IMR-90 (cell line): ENCODE measurements around the gene TRAPPC10. TPM values are rescaled to one million over a fixed set of nuclear protein-coding genes. Genes with fewer than 3 reads are reported as not detected.

Experiments
- ATAC-seq: fragments of 200-7000 bp; cut with Tn5 transposase; 2 replicates; pipeline ENCODE4 v1.9.1; 2020; ENCODE audit warnings: low read depth, mild to moderate bottlenecking, moderate library complexity
- BruUV-seq: library from RNA; stranded (reverse); fragments of 400-500 nt; replicated peaks from 2 replicates; lab custom pipeline; 2021; lab: Mats Ljungman, UMichigan
- CTCF ChIA-PET: fragments of 300-600 bp; formaldehyde crosslinking; extraction: SDS; loops from one replicate; lab custom pipeline; 2021; ENCODE audit warnings: antibody characterized with exemption; lab: Yijun Ruan, JAX
- POLR2A ChIA-PET: fragments of 300-600 bp; sonication (Branson Sonifier 250); formaldehyde crosslinking; loops from one replicate; lab custom pipeline; 2022; ENCODE audit warnings: antibody characterized with exemption; ENCODE audit not compliant: unreplicated experiment; lab: Charles Lee
- DNase-seq: peaks from one replicate; pipeline ENCODE4 v3.0.0; 2013
- H2AFZ ChIP-seq: replicated peaks from 2 replicates; pipeline ENCODE3; 2013; ENCODE audit warnings: low read length, mild to moderate bottlenecking; ENCODE audit not compliant: poor library complexity
- H2AK5ac ChIP-seq: 2 replicates; pipeline ENCODE4 v1.6.1; 2013; ENCODE audit warnings: low read depth, low read length, inconsistent platforms
- H2AK9ac ChIP-seq: replicated peaks from 2 replicates; pipeline ENCODE3; 2013; ENCODE audit warnings: mild to moderate bottlenecking, low read depth, low read length, moderate library complexity; ENCODE audit not compliant: poor library complexity
- H2BK120ac ChIP-seq: 2 replicates; pipeline ENCODE4 v1.6.1; 2013; ENCODE audit warnings: low read depth, low read length, inconsistent platforms
- H2BK15ac ChIP-seq: 3 replicates; pipeline ENCODE4 v1.6.1; 2013; ENCODE audit warnings: low read depth, low read length, inconsistent platforms
- H2BK20ac ChIP-seq: 2 replicates; pipeline ENCODE4 v1.6.1; 2013; ENCODE audit warnings: low read depth, mild to moderate bottlenecking, inconsistent platforms, low read length, moderate library complexity
- H2BK5ac ChIP-seq: 2 replicates; pipeline ENCODE4 v1.6.1; 2013; ENCODE audit warnings: mild to moderate bottlenecking, low read depth, low read length, inconsistent platforms; ENCODE audit not compliant: poor library complexity, severe bottlenecking
- H3K14ac ChIP-seq: replicated peaks from 2 replicates; pipeline ENCODE4 v1.6.1; 2013; ENCODE audit warnings: low read depth, low read length, inconsistent platforms
- H3K18ac ChIP-seq: 2 replicates; pipeline ENCODE4 v1.6.1; 2013; ENCODE audit warnings: low read depth, low read length, control low read depth
- H3K23ac ChIP-seq: 2 replicates; pipeline ENCODE4 v1.6.1; 2013; ENCODE audit warnings: low read depth, low read length, inconsistent platforms
- H3K27ac ChIP-seq: 2 replicates; pipeline ENCODE4 v1.5.1; 2013; ENCODE audit warnings: mild to moderate bottlenecking, control low read depth, low read length; ENCODE audit not compliant: insufficient read depth
- H3K27me3 ChIP-seq: 2 replicates; pipeline ENCODE4 v1.6.1; 2013; ENCODE audit warnings: low read length; ENCODE audit not compliant: control insufficient read depth, insufficient read depth
- H3K36me3 ChIP-seq: 2 replicates; pipeline ENCODE4 v1.6.1; 2013; ENCODE audit warnings: low read length, mixed read lengths; ENCODE audit not compliant: control insufficient read depth, insufficient read depth
- H3K4ac ChIP-seq: 2 replicates; pipeline ENCODE4 v1.6.1; 2013; ENCODE audit warnings: low read depth, low read length, inconsistent platforms
- H3K4me1 ChIP-seq: 2 replicates; pipeline ENCODE4 v1.6.1; 2013; ENCODE audit warnings: low read length, mixed read lengths; ENCODE audit not compliant: control insufficient read depth, insufficient read depth
- H3K4me2 ChIP-seq: 2 replicates; pipeline ENCODE4 v1.6.1; 2013; ENCODE audit warnings: low read depth, mild to moderate bottlenecking, control low read depth, low read length, moderate library complexity
- H3K4me3 ChIP-seq: 2 replicates; pipeline ENCODE4 v1.5.1; 2013; ENCODE audit warnings: low read depth, mild to moderate bottlenecking, control low read depth, low read length, moderate library complexity; ENCODE audit not compliant: insufficient read depth
- H3K56ac ChIP-seq: 2 replicates; pipeline ENCODE4 v1.6.1; 2013; ENCODE audit warnings: low read length, inconsistent platforms; ENCODE audit not compliant: insufficient read depth; ENCODE audit errors: extremely low read depth
- H3K79me1 ChIP-seq, 2 experiments: 2 replicates each; pipeline ENCODE4 v1.6.1; 2013; ENCODE audit warnings: low read length in 2 of 2, inconsistent platforms in 1 of 2, low read depth in 1 of 2
- H3K9ac ChIP-seq: 2 replicates; pipeline ENCODE4 v1.6.1; 2013; ENCODE audit warnings: low read depth, low read length, control low read depth
- H3K9me1 ChIP-seq: 2 replicates; pipeline ENCODE4 v1.6.1; 2013; ENCODE audit warnings: low read length, inconsistent platforms; ENCODE audit not compliant: insufficient read depth
- H3K9me3 ChIP-seq: 2 replicates; pipeline ENCODE4 v1.6.1; 2013; ENCODE audit warnings: low read length; ENCODE audit not compliant: control insufficient read depth, insufficient read depth
- H4K20me1 ChIP-seq: 2 replicates; pipeline ENCODE4 v1.6.1; 2013; ENCODE audit warnings: low read length, inconsistent platforms; ENCODE audit not compliant: insufficient read depth
- H4K5ac ChIP-seq: 2 replicates; pipeline ENCODE4 v1.6.1; 2013; ENCODE audit warnings: mild to moderate bottlenecking, low read depth, low read length, control low read depth
- H4K8ac ChIP-seq, 2 experiments: 2 replicates each; pipeline ENCODE4 v1.6.1; 2013; ENCODE audit warnings: low read depth in 2 of 2, low read length in 2 of 2, control low read depth in 1 of 2, inconsistent platforms in 1 of 2
- H4K91ac ChIP-seq: 2 replicates; pipeline ENCODE4 v1.6.1; 2013; ENCODE audit warnings: low read depth, low read length, inconsistent platforms; ENCODE audit not compliant: insufficient read depth
- BHLHE40 ChIP-seq: fragments of 150-350 bp; IDR thresholded peaks from 2 replicates; pipeline ENCODE4 v1.6.1; 2016; ENCODE audit warnings: mild to moderate bottlenecking, low read depth, low read length
- CEBPB ChIP-seq: IDR thresholded peaks from 2 replicates; pipeline ENCODE4 v1.6.1; 2012; ENCODE audit warnings: low read depth, low read length, improper control_type of control experiment
- CHD1 ChIP-seq: IDR thresholded peaks from 2 replicates; pipeline ENCODE4 v1.6.1; 2012; ENCODE audit warnings: low read depth, low read length, improper control_type of control experiment
- FOS ChIP-seq: fragments of 150-350 bp; IDR thresholded peaks from 2 replicates; pipeline ENCODE4 v1.6.1; 2016; ENCODE audit warnings: low read depth, low read length
- MAFK ChIP-seq: IDR thresholded peaks from 2 replicates; pipeline ENCODE4 v1.6.1; 2012; ENCODE audit warnings: low read depth, low read length, improper control_type of control experiment
- MAZ ChIP-seq: IDR thresholded peaks from 2 replicates; pipeline ENCODE4 v1.6.1; 2012; ENCODE audit warnings: low read depth, mild to moderate bottlenecking, low read length, improper control_type of control experiment, moderate library complexity, borderline replicate concordance
- MXI1 ChIP-seq: IDR thresholded peaks from 2 replicates; pipeline ENCODE4 v1.6.1; 2012; ENCODE audit warnings: low read depth, mild to moderate bottlenecking, low read length, moderate library complexity, borderline replicate concordance
- NFE2L2 ChIP-seq: fragments of 150-350 bp; IDR thresholded peaks from 2 replicates; pipeline ENCODE4 v1.6.1; 2016; ENCODE audit warnings: low read depth, mild to moderate bottlenecking, low read length
- POLR2A ChIP-seq: IDR thresholded peaks from 2 replicates; pipeline ENCODE4 v1.6.1; 2012; ENCODE audit warnings: mild to moderate bottlenecking, low read depth, low read length
- RAD21 ChIP-seq: IDR thresholded peaks from 2 replicates; pipeline ENCODE4 v1.6.1; 2012; ENCODE audit warnings: low read length, improper control_type of control experiment
- RCOR1 ChIP-seq: IDR thresholded peaks from 2 replicates; pipeline ENCODE4 v1.6.1; 2012; ENCODE audit warnings: mild to moderate bottlenecking, low read length, improper control_type of control experiment; ENCODE audit not compliant: insufficient replicate concordance
- RFX5 ChIP-seq: IDR thresholded peaks from 2 replicates; pipeline ENCODE4 v1.8.0; 2012; ENCODE audit warnings: low read depth, mild to moderate bottlenecking, low read length, moderate library complexity
- SMC3 ChIP-seq: fragments of 150-350 bp; IDR thresholded peaks from 2 replicates; pipeline ENCODE4 v1.6.1; 2016; ENCODE audit warnings: low read depth, mild to moderate bottlenecking, antibody characterized with exemption, low read length, moderate library complexity
- WGBS, 2 experiments: methylation state at CpG; one replicate each; pipeline versions ENCODE4 v1.1.5 to v1.1.7; 2013; ENCODE audit warnings: missing lambda C conversion rate in 2 of 2; ENCODE audit not compliant: insufficient read length in 1 of 2; ENCODE audit errors: extremely low coverage in 2 of 2; 5-methylcytosine and 5-hydroxymethylcytosine counted together
- dilution Hi-C: fragments of 300-500 bp; cut with HindIII; formaldehyde crosslinking; loops from one replicate; pipeline ENCODE4 v1.14.3; 2018; ENCODE audit warnings: low sequenced_read_pairs; ENCODE audit not compliant: unreplicated experiment
- in situ Hi-C: fragments of 300-500 bp; cut with MboI; formaldehyde crosslinking; loops from 3 replicates; pipeline ENCODE4 v1.14.3; 2019; ENCODE audit warnings: low sequenced_read_pairs, inconsistent platforms, mixed read lengths
- intact Hi-C: fragments of 100-400 bp; cut with micrococcal nuclease; formaldehyde crosslinking; loops from 2 replicates; pipeline ENCODE4 v1.10.0; 2022
- polyA plus RNA-seq, 3 experiments: library from polyadenylated mRNA; depleted of rRNA; stranded (reverse); fragments of >200 nt; gene quantifications; 2 replicates each; pipeline ENCODE4 v1.2.3, GENCODE V29; 2012; ENCODE audit warnings: low replicate concordance in 1 of 3
- total RNA-seq: library from RNA; depleted of rRNA; stranded (reverse); fragments of >200 nt; gene quantifications from 2 replicates; pipeline ENCODE4 v1.2.3, GENCODE V29; 2012
- TF ChIP-seq, protein P1 (sequence below): conservative IDR thresholded peaks from 2 replicates; pipeline ENCODE4 v1.5.1; 2012; ENCODE audit warnings: mild to moderate bottlenecking, low read depth, low read length, improper control_type of control experiment
- TF ChIP-seq, protein P2 (sequence below): fragments of 150-350 bp; IDR thresholded peaks from 2 replicates; pipeline ENCODE4 v1.6.1; 2016; ENCODE audit warnings: low read depth, mild to moderate bottlenecking, low read length, moderate library complexity, borderline replicate concordance
- TF ChIP-seq, protein P3 (sequence below): fragments of 150-350 bp; IDR thresholded peaks from 2 replicates; pipeline ENCODE4 v1.6.1; 2017; ENCODE audit warnings: mild to moderate bottlenecking, antibody characterized with exemption, low read length, low read depth

Gene TRAPPC10
- total and polyA plus RNA-seq, 2 of the 4 experiments (the other 2 are of a cell fraction): 17.8 to 18.1 TPM

DNA sequence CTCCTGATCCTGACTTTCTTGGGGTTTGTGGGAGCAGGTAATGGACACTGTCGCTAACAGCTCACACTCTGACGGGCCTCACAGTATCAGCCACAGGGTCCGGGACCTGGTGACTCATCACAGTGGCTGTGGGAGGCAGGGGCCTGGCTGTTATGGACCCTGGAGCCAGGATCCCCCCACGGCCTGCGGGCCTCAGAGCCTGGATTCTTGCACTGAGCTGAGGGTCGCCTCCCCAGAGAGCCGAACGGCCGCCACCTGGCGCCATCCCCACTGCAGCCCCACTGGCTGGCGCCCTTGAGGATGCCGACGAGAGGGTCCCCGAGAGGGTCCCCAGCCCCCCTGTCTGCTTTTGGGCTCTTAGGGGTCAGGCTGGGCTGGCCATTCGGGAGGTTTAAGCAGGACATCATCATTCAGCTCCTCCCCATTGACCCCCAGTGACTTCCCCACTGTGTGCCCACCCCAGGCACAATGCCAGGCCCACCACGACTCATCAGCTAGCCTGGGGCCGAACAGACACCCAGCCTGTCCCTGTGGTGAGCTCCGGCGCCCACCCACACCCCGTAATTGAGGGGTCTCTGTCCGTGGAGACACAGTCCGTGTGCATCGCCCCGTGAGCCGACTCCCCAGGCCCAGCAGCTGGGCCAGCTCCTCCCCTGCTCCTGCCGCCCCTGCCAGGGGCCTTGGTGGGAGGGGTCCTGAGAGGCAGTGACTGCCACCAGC, 30.8 kb upstream of the TRAPPC10 start:
- H3K14ac ChIP-seq: no peak overlapping the region
- dilution Hi-C loops: no loop called here
- no peaks in the 10 kb centered on the region for H3K27me3 ChIP-seq
- ATAC-seq (no peak), DNase-seq (no peak)
- TF ChIP-seq, protein P1, sequence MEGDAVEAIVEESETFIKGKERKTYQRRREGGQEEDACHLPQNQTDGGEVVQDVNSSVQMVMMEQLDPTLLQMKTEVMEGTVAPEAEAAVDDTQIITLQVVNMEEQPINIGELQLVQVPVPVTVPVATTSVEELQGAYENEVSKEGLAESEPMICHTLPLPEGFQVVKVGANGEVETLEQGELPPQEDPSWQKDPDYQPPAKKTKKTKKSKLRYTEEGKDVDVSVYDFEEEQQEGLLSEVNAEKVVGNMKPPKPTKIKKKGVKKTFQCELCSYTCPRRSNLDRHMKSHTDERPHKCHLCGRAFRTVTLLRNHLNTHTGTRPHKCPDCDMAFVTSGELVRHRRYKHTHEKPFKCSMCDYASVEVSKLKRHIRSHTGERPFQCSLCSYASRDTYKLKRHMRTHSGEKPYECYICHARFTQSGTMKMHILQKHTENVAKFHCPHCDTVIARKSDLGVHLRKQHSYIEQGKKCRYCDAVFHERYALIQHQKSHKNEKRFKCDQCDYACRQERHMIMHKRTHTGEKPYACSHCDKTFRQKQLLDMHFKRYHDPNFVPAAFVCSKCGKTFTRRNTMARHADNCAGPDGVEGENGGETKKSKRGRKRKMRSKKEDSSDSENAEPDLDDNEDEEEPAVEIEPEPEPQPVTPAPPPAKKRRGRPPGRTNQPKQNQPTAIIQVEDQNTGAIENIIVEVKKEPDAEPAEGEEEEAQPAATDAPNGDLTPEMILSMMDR: no peak
- TF ChIP-seq CHD1 (no peak), BHLHE40 (no peak), RAD21 (no peak), POLR2A (no peak), FOS (no peak), CEBPB (no peak), NFE2L2 (no peak), RCOR1 (no peak), MAZ (no peak), RFX5 (no peak), MXI1 (no peak), MAFK (no peak), SMC3 (no peak)
- TF ChIP-seq, protein P2, sequence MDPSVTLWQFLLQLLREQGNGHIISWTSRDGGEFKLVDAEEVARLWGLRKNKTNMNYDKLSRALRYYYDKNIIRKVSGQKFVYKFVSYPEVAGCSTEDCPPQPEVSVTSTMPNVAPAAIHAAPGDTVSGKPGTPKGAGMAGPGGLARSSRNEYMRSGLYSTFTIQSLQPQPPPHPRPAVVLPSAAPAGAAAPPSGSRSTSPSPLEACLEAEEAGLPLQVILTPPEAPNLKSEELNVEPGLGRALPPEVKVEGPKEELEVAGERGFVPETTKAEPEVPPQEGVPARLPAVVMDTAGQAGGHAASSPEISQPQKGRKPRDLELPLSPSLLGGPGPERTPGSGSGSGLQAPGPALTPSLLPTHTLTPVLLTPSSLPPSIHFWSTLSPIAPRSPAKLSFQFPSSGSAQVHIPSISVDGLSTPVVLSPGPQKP: no peak
- TF ChIP-seq, protein P3, sequence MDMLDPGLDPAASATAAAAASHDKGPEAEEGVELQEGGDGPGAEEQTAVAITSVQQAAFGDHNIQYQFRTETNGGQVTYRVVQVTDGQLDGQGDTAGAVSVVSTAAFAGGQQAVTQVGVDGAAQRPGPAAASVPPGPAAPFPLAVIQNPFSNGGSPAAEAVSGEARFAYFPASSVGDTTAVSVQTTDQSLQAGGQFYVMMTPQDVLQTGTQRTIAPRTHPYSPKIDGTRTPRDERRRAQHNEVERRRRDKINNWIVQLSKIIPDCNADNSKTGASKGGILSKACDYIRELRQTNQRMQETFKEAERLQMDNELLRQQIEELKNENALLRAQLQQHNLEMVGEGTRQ: no peak
- H4K5ac ChIP-seq: no peak overlapping the region
- H2AK9ac ChIP-seq: peak overlapping the region; percentile 40
- intact Hi-C loops: no loop called here
- no peak overlapping the region for H3K9ac ChIP-seq
- no peaks in the 10 kb centered on the region for H3K9me1 ChIP-seq
- no peak overlapping the region for H2AFZ ChIP-seq
- H4K20me1 ChIP-seq: no peaks in the 10 kb centered on the region; the same call in 1 of the 2 replicates
- H3K4me2 ChIP-seq: no peak overlapping the region
- no peaks in the 10 kb centered on the region for H3K9me3 ChIP-seq
- no peaks in the 10 kb centered on the region; a peak in 1 of 4 replicates for H3K79me1 ChIP-seq
- CTCF ChIA-PET: no interaction called here
- no peak overlapping the region for H3K23ac ChIP-seq
- H2BK15ac ChIP-seq: no peak overlapping the region
- H3K27ac ChIP-seq: no peak overlapping the region
- no peak overlapping the region for H2BK20ac ChIP-seq
- in situ Hi-C loops: no loop called here
- no peaks in the 10 kb centered on the region; the same call in 1 of the 2 replicates for H3K4me1 ChIP-seq
- no TSS peak for BruUV-seq
- POLR2A ChIA-PET: no interaction called here
- H2BK5ac ChIP-seq: no peak overlapping the region
- H3K36me3 ChIP-seq: peaks cover 22% of the 10 kb centered on the region
- H4K8ac ChIP-seq: no peak overlapping the region
- H3K56ac ChIP-seq: no peak overlapping the region
- no peak overlapping the region for H3K18ac ChIP-seq
- no peak overlapping the region for H4K91ac ChIP-seq
- H2BK120ac ChIP-seq: no peak overlapping the region
- WGBS, 2 experiments: 78% methylated on average over 12 of the region's 26 CpGs; no CpG with 5 or more reads in 1 of the 2 experiments
- no peak overlapping the region for H3K4ac ChIP-seq
- H2AK5ac ChIP-seq: no peak overlapping the region
- no peak overlapping the region for H3K4me3 ChIP-seq
